Epithelial cell of proximal tubule (primary cell): ENCODE measurements around the gene GLI3. TPM values are rescaled to one million over a fixed set of nuclear protein-coding genes. Genes with fewer than 3 reads are reported as not detected.

ENCODE experiments used
- DNase-seq: peaks from one replicate; pipeline ENCODE4 v3.0.0-alpha.2; 2011; ENCODE audit warnings: low read depth
- H3K4me3 ChIP-seq: 2 replicates; pipeline ENCODE4 v1.5.1; 2011; ENCODE audit warnings: low read depth, mild to moderate bottlenecking, low read length
- total RNA-seq: library from RNA; depleted of rRNA; stranded (reverse); fragments of >200 nt; gene quantifications from 2 replicates; pipeline ENCODE4 v1.2.3, GENCODE V29; 2015
- TF ChIP-seq, protein P1 (sequence below): conservative IDR thresholded peaks from 2 replicates; pipeline ENCODE4 v1.5.1; 2012; ENCODE audit warnings: low read depth, mild to moderate bottlenecking, low read length

The GLI3 gene
- total RNA-seq, 1 donor from 2014 or later = 2.6 TPM

GRCh38 chr7:41969561-41970105 is 267.4 kb downstream of the GLI3 start:
- TF ChIP-seq, protein P1, sequence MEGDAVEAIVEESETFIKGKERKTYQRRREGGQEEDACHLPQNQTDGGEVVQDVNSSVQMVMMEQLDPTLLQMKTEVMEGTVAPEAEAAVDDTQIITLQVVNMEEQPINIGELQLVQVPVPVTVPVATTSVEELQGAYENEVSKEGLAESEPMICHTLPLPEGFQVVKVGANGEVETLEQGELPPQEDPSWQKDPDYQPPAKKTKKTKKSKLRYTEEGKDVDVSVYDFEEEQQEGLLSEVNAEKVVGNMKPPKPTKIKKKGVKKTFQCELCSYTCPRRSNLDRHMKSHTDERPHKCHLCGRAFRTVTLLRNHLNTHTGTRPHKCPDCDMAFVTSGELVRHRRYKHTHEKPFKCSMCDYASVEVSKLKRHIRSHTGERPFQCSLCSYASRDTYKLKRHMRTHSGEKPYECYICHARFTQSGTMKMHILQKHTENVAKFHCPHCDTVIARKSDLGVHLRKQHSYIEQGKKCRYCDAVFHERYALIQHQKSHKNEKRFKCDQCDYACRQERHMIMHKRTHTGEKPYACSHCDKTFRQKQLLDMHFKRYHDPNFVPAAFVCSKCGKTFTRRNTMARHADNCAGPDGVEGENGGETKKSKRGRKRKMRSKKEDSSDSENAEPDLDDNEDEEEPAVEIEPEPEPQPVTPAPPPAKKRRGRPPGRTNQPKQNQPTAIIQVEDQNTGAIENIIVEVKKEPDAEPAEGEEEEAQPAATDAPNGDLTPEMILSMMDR = no peak
- no peak for DNase-seq
- H3K4me3 ChIP-seq = no peak overlapping the region

- TF ChIP-seq, protein P1 = no peak
- DNase-seq = no peak
- H3K4me3 ChIP-seq = no peak overlapping the region
Observed at GRCh38 chr7:41967156-41967555, 269.9 kb downstream of the GLI3 start.

GRCh38 chr7:41965951-41966505 is 271.0 kb downstream of the GLI3 start:
- TF ChIP-seq, protein P1 = no peak
- no peak overlapping the region for H3K4me3 ChIP-seq
- DNase-seq = no peak

DNA sequence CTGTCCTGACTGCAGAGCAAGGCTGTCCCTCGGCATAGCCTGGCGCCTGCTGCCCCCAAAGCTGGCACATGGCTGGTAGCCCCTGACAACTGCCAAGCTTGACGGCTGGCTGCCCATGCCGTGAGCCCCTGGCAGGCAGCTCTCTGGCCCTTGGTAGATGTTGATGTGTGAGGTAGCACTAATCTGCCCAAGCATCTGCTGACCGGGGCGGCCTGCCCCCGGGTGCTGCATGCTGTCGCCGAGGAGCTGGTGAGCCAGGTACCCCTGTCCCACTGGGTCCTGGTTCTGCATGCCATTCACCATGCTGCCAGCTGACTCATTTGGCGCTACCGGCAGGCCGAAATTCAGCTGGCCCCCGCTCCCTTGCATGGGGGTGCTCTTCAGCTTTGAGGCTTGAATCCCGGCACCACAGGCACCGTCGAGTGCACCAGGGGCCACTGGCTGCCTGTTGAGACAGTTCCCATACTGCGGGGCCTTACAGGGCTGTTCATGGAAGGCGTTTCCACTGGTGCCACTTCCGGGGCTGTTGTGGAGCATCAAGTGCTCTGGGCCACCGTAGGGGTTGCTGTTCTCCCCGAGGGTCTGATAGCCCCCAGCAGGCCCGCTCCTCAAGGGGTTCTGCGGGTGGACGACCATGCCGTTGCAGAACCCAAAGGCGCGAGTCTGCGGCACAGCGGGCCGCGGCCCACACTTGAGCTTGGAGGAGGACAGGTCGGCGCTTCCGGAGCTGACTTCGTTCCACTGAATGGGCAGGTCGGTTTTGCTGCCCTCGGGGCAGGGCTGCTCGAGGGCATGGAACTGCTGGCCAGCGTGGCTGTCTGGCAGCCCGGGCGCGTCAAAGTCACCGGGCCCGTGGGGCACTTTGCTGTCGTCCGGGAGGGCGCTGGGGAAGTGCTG is 271.9 kb downstream of the GLI3 start:
- TF ChIP-seq, protein P1 = no peak
- H3K4me3 ChIP-seq = no peak overlapping the region
- DNase-seq = no peak

DNA sequence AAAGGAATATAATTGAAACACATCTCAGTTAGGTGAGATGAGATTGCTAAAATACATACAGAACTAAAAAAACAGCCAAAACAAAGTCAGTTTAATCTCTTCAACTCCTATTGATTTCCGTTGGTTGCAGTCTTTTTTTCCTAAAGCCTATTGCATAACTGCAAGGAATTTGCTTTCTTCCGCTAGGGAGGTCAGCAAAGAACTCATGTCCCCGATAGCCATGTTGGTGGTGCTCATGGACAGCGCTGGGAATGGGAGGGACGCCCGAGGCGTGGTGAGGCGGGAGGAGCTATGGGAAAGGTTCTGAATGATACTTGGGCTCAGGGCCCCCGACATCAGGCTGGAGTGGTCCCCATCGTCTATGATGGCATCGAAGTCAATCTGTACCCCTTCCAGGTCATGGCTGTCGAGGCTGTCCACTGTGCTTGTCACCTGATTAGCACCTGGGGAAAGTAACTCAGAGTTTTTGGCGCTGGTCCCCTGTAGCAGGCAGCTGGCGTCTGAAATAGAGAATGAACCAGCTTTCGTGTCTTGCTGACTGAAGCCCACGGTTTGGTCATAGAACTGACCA is 272.7 kb downstream of the GLI3 start:
- TF ChIP-seq, protein P1 = no peak
- H3K4me3 ChIP-seq = no peak overlapping the region
- no peak for DNase-seq

DNA sequence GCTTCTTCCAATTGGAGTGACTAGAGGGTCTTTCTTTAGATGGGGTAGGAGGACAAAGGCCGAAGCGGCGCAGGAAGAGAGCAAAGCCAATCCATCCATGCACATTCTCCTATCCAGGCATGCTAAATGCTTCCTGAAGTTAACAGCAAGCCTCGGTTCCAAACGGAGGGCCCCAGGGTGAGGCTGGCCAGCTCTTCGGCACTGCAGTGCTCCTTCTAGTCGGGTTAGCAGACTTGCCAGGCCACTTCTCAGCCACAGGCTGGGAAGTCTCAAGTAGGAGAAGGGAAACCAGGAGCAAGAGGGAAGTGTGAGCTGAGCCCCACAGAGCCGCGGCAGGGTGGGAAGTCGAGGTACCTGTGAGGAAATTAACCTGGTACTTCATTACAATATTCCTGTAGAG is 280.3 kb downstream of the GLI3 start:
- DNase-seq = no peak
- TF ChIP-seq, protein P1 = no peak
- no peak overlapping the region for H3K4me3 ChIP-seq
